GM18498 (cell line): ENCODE results near the gene ZSCAN26.
A peak's percentile ranks its signal among the peaks of the same experiment; 100 is the strongest.
"Not testable (repeated sequence)": the region's sequence is repeated elsewhere in the genome, so short reads cannot be mapped to it uniquely, and the experiment has no call there.

Experiments used
- ATAC-seq: cut with Tn5 transposase; IDR thresholded peaks from one replicate; pipeline ENCODE4 v1.9.1; 2021; ENCODE audit warnings: mild to moderate bottlenecking, moderate library complexity; ENCODE audit not compliant: unreplicated experiment

The ZSCAN26 gene

DNA sequence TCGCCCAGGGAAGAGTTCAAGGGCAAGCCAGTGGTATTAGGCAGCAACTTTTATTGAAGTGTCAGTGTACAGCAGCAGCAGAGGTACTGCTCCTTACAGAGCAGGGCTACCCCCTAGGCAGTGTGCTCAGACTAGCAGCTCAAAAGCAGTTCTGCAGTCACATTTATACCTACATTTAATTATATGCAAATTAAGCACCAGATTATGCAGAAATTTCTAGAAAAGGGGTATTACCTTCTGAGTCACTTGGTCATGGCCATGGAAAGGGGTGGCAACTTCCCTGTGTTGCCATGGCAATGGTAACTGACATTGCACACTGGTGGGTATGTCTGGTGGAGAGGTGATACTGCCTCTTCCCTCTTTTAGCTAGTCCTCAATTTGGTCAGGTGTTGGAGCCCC, 12.8 kb upstream of the ZSCAN26 start:
- no peak for ATAC-seq

DNA sequence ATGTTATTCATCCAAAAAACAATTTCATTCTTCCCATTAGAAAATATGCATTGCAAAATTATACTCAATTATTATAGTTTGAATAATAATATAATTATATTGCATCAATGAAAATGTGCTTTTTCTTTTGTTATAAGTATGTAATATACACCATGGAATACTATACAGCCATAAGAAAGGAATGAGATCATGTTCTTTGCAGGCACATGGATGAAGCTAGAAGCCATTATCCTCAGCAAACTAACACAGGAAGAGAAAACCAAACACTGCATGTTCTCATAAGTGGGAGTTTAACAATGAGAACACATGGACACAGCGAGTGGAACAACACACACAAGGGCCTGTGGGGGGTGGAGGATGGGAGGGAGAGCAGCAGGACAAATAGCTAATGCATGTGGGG, 9.9 kb upstream of the ZSCAN26 start:
- no peak for ATAC-seq

GRCh38 chr6:28258877-28259777, 7.8 kb upstream of the ZSCAN26 start, which contains the start of gene NKAPL:
Gene NKAPL (plus strand): TSS chr6:28259297. CDS start chr6:28259372, 75 bp downstream.
- ATAC-seq: peak; percentile 57

DNA sequence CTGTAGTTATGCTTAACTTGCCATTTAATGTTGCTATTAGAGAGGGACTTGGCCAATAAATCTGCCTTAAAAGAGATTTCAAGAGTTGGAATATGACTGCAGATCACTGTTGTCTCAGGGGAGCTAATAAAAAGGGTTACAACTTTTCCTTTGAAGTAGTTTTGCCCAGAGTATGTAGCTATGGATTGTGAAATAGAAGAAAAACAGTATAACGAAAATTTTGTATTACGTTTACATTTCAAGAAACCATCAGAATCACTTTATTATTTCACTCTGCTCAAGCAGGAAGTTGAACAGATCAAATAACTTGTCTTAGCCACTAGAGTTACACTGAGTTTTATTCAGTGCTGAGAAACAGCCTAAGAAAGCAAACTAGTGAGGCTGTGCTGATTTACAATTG, 3.0 kb upstream of the ZSCAN26 start:
- no peak for ATAC-seq

- no peak for ATAC-seq
Measured at GRCh38 chr6:28264834-28265401, 2.0 kb upstream of the ZSCAN26 start.

DNA sequence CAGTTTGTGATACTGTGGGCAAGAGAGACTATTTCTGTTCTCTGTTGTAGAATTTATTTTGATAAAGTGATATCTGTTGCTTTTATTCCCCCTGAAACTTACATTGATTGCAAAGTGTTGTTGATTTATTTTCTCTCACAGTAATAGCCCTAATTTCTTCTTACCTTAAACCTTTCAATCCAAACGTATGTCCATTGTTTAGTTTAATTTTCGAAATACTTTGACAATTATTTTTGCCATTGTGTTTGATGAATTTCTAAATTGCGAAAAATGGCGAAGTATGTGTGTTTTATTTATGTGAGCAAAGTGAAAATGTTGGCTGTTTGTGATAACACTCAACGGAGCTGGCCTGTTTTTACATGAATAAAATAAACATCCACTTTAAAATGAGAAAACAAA, 381 bp upstream of the ZSCAN26 start:
- ATAC-seq: no peak

- ATAC-seq: no peak
Measured at GRCh38 chr6:28267695-28268059, 734 bp downstream of the ZSCAN26 start.

DNA sequence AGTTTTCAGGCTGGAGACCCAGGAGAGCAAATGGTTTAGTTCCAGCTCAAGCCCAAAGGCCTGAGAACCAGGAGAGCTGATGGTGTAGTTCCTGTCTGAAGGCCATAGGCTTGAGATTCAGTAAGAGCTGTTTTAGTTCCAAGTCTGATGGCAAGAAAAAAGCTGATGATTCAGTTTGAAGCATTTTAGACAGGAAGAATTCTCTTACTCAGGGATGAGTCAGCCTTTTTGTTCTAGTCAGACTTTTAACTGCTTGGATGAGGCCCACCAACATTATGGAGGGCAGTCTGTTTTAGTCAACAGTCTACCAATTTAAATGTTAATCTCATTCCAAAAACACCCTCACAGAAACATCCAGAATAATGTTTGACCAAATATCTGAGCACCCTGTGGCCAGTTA, 2.5 kb downstream of the ZSCAN26 start:
- no peak for ATAC-seq

GRCh38 chr6:28274888-28275287, 7.9 kb downstream of the ZSCAN26 start:
- no peak for ATAC-seq

DNA sequence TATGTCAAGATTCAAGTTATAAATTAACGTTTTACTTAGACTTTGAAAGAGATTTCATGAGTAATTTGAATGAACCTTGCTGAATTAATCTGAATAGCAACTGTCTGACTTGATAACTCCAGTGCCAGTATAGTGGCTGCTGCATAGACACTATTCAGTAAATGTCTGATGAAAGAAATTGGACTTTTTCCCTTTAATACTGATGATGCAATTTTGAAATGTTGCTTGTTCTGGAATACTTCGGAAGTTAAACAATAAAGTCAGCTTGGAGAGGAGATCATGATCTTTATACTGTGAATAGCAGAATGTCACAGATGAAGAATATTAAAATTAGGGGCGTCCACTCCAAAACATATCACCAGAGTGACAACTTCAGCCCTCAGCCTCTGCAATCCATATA, 10.8 kb downstream of the ZSCAN26 start:
- ATAC-seq: no peak

DNA sequence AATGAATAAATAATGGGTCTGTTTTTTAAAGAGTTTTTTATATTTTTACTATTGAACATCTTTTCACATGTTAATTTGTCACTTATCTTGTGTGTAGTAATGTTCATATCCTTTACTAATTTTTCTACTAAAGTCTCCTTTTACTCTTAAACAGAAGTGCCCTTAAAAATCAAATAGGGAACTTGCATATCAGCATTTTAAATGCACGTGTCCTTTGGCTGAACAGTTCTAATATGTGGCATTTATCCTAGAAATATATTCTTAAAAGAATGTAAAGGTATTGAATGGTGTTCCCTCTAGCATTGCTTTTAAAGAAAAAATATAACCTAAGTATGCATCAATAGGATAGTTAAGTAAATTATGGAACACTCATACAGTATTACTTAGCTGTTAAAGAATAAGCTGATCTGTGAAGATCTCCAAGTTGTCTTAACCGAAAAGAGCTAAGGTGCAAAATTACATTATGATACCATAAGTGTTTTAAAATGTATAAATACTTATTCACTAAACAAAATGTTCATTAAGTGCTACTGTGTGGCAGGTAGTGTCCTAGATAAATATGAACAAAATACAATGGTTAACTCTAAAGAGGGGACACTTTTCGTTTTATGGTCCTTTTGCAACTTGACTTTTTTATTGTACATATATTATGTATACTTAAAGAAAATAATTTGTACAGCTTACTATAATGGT, 13.8 kb downstream of the ZSCAN26 start:
- ATAC-seq: no peak

- peak; percentile 95 for ATAC-seq
Measured at GRCh38 chr6:28281288-28282064, 14.5 kb downstream of the ZSCAN26 start, which contains the start of gene PGBD1. Gene PGBD1 (plus strand): TSS chr6:28281572. CDS start chr6:28283814, 2,242 bp downstream.

DNA sequence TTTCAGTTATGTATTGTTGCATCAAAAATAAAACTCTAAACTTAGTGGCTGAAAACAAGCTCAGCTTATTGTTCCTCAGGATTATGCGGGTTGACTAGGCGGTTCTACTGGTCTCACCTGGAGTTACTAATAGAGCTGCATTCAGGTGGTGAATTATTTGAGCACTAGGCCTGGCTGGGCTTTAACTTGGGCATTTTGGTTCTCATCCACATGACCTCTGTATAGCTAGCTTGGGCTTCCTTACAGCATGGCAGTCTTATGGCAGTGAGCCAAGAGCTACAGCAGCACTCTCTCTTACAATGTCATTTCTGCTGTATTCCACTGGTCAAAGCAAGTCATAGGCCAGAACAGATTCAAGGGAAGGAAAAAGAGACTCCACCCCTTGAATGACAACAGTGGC, 16.0 kb downstream of the ZSCAN26 start:
- ATAC-seq: no peak

DNA sequence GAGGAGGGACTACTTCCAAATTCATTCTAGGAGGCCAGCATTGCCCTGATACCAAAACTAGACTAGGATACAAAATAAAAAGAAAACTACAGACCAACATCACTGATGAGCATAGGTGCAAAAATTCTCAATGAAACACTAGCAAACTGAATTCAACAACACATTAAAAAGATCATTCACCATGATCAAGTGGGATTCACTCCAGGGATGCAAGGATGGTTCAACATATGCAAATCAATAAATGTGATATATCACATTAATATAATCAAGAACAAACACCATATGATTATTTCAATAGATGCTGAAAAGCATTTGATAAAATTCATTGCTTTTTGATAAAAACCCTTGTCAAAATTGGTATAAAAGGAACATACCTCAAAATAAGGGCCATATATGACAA, 24.6 kb downstream of the ZSCAN26 start:
- no peak for ATAC-seq

- ATAC-seq: peak; percentile 47
Measured at GRCh38 chr6:28295326-28295725, 28.4 kb downstream of the ZSCAN26 start.

- no peak for ATAC-seq
Measured at GRCh38 chr6:28296520-28297060, 29.6 kb downstream of the ZSCAN26 start.

GRCh38 chr6:28303570-28303969, 36.6 kb downstream of the ZSCAN26 start:
- peak; percentile 93 for ATAC-seq

DNA sequence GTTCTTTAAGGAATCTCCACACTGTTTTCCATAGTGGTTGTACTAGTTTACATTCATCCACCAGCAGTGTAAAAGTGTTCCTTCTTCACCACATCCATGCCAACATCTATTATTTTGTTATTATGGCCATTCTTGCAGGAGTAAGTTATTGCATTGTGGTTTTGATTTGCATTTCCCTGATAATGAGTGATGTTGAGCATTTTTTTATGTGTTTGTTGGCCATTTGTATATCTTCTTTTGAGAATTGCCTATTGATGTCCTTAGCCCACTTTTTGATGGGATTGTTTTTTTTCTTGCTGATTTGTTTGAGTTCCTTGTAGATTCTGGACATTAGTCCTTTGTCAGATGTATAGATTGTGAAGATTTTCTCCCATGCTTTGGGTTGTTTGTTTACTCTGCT, 39.4 kb downstream of the ZSCAN26 start:
- not testable (repeated sequence) for ATAC-seq

DNA sequence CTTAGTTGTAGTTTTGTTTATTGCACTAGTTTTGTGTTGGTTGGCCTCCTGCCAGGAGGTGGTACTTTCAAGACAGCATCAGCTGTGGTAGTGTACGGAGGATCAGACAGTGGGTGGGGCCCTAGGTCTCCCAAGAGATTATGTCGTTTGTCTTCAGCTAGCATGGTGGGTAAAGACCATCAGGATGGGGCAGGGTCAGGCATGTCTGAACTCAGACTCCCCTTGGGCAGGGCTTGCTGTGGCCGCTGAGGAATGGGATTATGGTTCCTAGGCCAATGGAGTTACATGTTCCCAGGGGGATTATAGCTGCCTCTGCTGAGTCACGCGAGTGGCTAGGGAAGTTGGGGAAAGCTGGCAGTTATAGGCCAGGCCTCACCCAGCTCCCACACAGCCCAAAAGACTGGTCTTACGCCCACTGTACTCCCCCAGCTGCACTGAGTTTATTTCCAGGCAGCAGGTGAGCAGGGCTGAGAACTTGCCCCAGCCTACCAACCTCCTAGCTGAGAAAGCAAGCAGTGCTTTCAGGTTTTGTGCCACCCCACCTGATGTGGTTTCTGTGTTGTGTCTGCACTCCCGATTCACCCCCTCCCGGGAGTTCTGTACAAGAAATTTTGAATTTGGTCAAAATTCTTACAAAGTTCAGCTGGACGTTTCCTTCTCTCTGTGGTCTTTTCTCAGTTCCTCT, 44.3 kb downstream of the ZSCAN26 start:
- ATAC-seq: no peak

GRCh38 chr6:28312939-28313338, 46.0 kb downstream of the ZSCAN26 start:
- ATAC-seq: no peak
